Stromal cell of bone marrow (primary cell): Measurements from ENCODE around the gene POLR1G.
A peak's percentile ranks its signal among the peaks of the same experiment; 100 is the strongest.
"Not testable (repeated sequence)": the region's sequence is repeated elsewhere in the genome, so short reads cannot be mapped to it uniquely, and the experiment has no call there.

Experiments used
- DNase-seq: peaks from one replicate; pipeline ENCODE4 v3.0.0-alpha.2; 2012; ENCODE audit warnings: low read depth

POLR1G gene

GRCh38 chr19:45395821-45396617 lies 10.4 kb upstream of the POLR1G start:
- DNase-seq, result no peak

DNA sequence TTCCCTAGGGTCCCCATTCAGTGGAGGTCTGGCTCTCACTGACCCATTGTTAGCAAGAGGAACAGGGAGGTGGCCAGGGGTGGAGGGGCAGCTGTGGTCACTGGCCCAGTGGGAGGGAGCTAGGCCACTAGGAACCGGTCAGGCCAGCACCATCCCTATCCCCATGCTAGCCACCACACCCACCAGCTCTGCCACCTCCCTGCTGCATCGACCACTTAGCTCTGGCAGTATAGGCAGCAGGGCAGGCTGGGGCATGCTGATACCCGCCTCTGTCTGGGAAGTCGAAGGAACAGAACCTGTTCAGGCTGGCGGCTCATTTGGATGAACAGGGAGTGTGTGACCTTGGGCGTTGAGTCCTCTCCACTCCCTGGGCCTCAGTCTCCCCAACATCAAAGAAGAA lies 6.3 kb upstream of the POLR1G start:
- no peak for DNase-seq

DNA sequence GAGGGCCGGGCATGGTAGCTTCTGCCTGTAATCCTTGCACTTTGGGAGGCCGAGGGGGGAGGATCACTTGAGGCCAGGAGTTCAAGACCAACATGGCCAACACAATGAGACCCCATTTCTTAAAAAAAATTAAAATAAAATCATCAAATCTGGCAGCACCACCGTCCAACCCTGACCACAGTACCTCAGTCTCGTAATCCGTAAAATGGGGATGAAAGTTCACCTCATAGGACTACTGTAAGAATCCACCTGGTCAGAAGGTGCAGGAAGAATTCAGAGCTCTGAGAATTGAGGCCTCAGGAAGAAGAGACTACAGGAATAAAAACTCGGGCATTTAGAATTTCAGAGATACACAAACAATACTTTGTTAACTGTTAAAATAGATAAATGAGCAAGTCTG lies 4.6 kb upstream of the POLR1G start:
- no peak for DNase-seq

GRCh38 chr19:45402298-45403061 lies 4.0 kb upstream of the POLR1G start:
- DNase-seq, result no peak

GRCh38 chr19:45403272-45403671 lies 3.2 kb upstream of the POLR1G start:
- no peak for DNase-seq

- no peak for DNase-seq
Measured at GRCh38 chr19:45403781-45404556, 2.5 kb upstream of the POLR1G start.

GRCh38 chr19:45404557-45405434 lies 1.6 kb upstream of the POLR1G start, which contains the start of gene PPP1R13L:
PPP1R13L (minus strand) TSS chr19:45405069; CDS start chr19:45398318, 6,751 bp downstream.
- no peak for DNase-seq

DNA sequence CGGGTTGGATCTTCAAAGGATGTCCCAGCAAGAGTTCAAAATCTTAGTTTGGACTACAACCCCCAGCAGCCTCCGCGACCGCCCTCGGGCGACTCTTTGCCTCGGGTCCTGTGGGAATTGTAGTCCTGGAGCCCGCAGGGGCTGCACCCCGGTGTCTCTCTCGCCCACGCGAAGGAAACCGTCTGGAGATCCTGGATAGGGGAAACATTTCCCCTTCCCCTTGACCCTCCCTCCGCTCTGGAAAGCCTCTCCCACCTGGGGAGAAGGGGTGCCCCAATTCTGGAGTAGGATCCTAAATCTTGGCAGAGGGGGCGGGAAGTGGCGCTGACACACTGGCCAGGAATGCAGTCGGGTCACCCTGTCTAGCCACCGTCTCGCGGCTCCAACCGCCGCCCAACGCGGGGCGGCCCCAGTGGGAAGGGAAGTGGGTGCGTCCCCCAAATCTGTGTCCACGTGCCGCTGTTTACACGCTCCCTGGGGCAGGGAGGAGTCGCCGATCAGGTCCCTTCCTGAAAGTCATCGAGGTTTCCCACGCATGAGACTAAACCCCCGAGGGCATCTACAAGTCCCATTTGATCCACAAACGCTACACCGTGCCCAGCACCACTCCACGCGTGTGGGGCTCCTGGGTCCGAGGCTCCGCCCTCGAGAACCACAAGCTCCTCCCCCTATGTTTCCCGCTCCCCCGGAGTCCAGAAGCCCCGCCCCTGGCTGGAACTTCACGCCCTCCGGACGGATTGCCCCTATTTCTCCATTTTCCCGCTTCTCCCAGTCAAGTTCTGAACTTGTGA lies 814 bp upstream of the POLR1G start:
- peak; percentile 79 for DNase-seq

- no peak for DNase-seq
Measured at GRCh38 chr19:45407091-45407375, 589 bp downstream of the POLR1G start.

- not testable (repeated sequence) for DNase-seq
Measured at GRCh38 chr19:45407585-45407984, 1.1 kb downstream of the POLR1G start.

DNA sequence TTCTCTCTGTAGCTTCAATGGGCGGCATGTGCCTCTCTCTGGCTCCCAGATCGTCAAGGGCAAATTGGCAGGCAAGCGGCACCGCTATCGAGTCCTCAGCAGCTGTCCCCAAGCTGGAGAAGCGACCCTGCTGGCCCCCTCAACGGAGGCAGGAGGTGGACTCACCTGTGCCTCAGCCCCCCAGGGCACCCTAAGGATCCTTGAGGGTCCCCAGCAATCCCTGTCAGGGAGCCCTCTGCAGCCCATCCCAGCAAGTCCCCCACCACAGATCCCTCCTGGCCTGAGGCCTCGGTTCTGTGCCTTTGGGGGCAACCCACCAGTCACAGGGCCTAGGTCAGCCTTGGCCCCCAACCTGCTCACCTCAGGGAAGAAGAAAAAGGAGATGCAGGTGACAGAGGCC lies 1.7 kb downstream of the POLR1G start:
- no peak for DNase-seq

- DNase-seq, result no peak
Measured at GRCh38 chr19:45408830-45409556, 2.5 kb downstream of the POLR1G start.

DNA sequence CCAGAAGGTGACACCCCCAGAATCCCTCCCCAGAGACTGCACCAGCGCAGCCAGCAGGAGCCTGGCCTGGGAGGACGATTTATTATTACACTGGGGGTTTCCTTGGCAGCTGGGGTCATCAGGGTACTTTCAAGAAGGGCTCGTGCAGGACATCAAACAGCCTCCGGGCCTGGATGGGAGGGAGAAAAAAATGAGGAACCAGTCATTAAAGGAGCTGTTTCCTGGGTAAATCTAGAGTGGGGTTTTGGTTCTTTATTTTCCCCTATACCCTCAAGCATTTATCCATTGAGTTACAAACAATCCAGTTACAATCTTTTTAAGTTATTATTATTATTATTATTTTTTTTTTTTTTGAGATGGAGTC lies 3.1 kb downstream of the POLR1G start:
- DNase-seq, result no peak

- DNase-seq, result not testable (repeated sequence)
Measured at GRCh38 chr19:45410330-45410729, 3.9 kb downstream of the POLR1G start.

GRCh38 chr19:45413497-45413896 lies 7.1 kb downstream of the POLR1G start:
- DNase-seq, result no peak

DNA sequence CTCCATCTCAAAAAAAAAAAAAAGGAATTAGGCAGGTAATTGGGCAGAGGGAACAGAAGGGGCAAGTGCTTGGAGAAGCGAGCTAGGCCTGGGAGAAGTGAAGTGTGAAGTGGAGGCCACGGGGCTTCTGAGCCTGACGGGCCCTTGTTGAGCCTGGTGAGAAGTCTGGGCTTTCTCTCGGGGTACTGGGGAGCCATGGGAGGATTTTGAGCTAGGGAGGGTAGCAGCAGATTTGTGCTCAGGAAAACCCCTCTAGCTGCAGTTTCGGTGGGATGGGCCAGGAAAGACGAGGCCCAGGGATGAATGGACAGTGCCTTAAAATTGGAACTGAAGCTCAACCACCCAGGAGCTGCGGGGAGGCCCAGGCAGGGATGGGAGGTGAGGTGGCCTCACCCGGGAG lies 8.0 kb downstream of the POLR1G start:
- no peak for DNase-seq

- no peak for DNase-seq
Measured at GRCh38 chr19:45417151-45417550, 10.7 kb downstream of the POLR1G start.

DNA sequence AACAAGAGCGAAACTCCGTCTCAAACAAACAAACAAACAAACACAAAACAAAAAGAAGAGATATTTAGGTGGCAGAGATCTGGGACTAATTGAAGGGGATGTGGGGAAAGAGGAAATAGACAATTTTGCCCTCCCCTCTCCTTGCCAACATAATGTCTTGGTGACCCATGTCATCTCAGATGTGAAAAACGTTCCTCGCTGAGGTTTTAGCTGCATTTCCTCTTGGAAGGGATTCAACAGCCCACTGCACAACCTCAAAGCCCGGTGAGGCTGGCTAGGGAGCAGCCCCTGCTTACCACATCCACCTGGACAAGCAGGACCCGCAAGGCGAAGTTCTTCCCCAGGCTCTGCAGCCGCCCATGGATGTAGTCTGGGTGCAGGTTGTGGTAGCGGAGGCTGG lies 12.4 kb downstream of the POLR1G start:
- no peak for DNase-seq

DNA sequence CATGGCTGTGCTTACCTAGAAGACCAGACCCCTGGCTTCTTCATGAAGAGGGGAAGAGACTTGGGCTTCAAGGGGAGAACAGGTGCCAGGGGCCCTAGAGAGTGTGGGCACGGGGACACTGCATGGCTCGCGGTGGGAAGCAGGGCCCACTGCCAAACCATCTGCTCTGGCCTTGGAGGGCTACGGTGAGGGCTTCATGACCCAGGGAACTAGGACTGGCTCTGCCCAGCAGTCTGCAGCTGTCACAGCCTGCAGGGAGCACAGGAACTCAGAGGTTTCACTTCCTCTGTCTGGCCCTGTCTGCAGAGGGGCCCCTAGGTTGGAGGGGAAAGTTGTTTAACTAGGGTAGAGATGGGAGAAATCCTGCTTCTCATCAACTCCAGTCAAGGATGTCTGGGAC lies 13.0 kb downstream of the POLR1G start:
- DNase-seq, result no peak

DNA sequence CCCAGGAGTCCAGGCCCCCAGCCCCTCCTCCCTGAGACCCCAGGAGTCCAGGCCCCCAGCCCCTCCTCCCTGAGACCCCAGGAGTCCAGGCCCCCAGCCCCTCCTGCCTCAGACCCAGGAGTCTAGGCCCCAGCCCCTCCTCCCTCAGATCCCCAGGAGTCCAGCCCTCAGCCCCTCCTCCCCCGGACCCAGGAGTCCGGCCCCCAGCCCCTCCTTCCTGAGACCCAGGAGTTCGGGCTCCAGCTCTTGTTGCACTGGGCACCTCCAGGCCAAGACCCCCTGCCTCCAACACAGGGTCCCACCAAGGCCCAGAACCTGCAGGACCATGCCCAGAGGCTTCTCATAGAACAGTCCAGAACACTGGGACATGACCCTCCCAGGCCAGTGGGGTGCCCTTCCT lies 13.5 kb downstream of the POLR1G start:
- DNase-seq, result no peak
